ENCODE measurements around the gene PDLIM1. TPM values are rescaled to one million over a fixed set of nuclear protein-coding genes. Genes with fewer than 3 reads are reported as not detected.

Gene PDLIM1
- polyA plus RNA-seq, 1 of the 3 experiments (the other 2 are of a cell fraction): 97.2 TPM

DNA sequence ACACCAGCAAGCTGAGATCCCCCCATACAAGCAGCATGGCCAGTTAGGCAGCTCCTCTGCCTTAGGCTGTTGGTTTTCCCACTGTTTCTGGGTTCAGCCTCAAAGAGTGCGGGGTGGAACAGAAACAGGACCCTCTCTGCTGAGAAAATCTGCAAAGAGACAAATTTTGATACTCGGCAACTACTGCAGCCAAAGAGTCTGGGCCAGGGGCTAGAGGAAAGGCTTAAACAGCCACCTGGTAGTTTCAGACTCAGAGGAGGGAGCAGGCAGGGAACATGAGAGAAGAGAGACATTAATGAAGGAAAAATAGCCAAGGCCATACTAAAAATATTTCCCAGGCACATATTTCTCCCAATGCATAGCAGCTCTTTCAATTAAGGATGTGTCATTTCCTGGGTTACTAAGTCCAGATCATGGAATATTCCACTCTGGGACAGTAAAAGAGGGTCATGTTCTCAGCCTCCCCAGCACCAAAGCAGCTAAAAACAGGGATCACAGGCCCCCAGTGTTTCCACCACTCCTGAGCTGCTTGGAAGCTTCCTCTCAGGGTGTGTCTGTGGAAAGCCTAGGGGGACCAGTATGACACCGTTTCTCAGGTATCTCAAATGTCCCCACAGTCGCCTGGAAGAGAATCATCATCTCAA lies 29.8 kb downstream of the PDLIM1 start:
- H3K9me2 ChIP-seq: no peaks in the 10 kb centered on the region
- peaks cover 0 to 24% of the 10 kb centered on the region in 2 experiments; a peak in 3 of 4 replicates for H3K4me1 ChIP-seq (ENCODE audit: control insufficient read depth in 1 of 2, insufficient read depth in 2 of 2, low read depth in 1 of 2, low read length in 1 of 2)
- H4K20me1 ChIP-seq (ENCODE audit: insufficient read depth): no peaks in the 10 kb centered on the region
- peak overlapping the region; percentile 78 for H3K4me2 ChIP-seq
- POLR2A ChIA-PET: no interaction called here
- no peak overlapping the region for H2AFZ ChIP-seq (ENCODE audit: low read depth)
- DNase-seq: no peak
- peaks cover 6% of the 10 kb centered on the region; the same call in 1 of the 2 replicates for H3K79me2 ChIP-seq (ENCODE audit: insufficient read depth)
- H3K27ac ChIP-seq (ENCODE audit: low read depth in 2 of 2, low read length in 1 of 2): peak overlapping the region; percentile 41 to 98; a peak in 3 of 4 replicates
- peak overlapping the region; percentile 90 for H3K9ac ChIP-seq
- 48% methylated on average over 4 of the region's 4 CpGs for WGBS (ENCODE audit: low lambda C conversion rate)
- TF ChIP-seq YY1 (IDR thresholded peaks at IDR 0.05; ENCODE audit: low read depth) (no peak), FOSL2 (IDR thresholded peaks at IDR 0.05; ENCODE audit: borderline replicate concordance, low read depth) (peak; percentile 48; the same call in 1 of the 2 replicates), MEF2A (IDR thresholded peaks at IDR 0.05; ENCODE audit: borderline replicate concordance, low read depth) (peak; percentile 27; the same call in 1 of the 2 replicates), EP300 (IDR thresholded peaks at IDR 0.05; ENCODE audit: borderline replicate concordance in 1 of 2, low read depth in 1 of 2, low read length in 1 of 2) (peak in 1 of 2 experiments; percentile 52; a peak in 1 of 4 replicates), TCF12 (IDR thresholded peaks at IDR 0.05) (0 out of 2 replicates have a peak, but pooled peaks have one; percentile 14)
- H3K36me3 ChIP-seq (replicated peaks in 1 of 2; ENCODE audit: control insufficient read depth in 1 of 2, insufficient read depth in 2 of 2, low read length in 1 of 2): peaks cover 0 to 51% of the 10 kb centered on the region in 2 experiments
- H3F3A ChIP-seq (replicated peaks; ENCODE audit: insufficient read depth): peaks cover 9% of the 10 kb centered on the region
- H3K9me3 ChIP-seq: peaks cover 4% of the 10 kb centered on the region; the same call in 1 of the 2 replicates
- H3K4me3 ChIP-seq (ENCODE audit: low read depth in 2 of 2, low read length in 1 of 2): peak overlapping the region in 1 of 2 experiments; percentile 42; a peak in 1 of 4 replicates
- CTCF ChIA-PET: interaction anchor here (1.7 to 3.2 kb wide), 3 partner anchors 15 to 102 kb away, joined by 5 to 15 read pairs (median 7); no protein-coding TSS in a partner anchor
- H3K27me3 ChIP-seq (ENCODE audit: insufficient read depth): no peaks in the 10 kb centered on the region

DNA sequence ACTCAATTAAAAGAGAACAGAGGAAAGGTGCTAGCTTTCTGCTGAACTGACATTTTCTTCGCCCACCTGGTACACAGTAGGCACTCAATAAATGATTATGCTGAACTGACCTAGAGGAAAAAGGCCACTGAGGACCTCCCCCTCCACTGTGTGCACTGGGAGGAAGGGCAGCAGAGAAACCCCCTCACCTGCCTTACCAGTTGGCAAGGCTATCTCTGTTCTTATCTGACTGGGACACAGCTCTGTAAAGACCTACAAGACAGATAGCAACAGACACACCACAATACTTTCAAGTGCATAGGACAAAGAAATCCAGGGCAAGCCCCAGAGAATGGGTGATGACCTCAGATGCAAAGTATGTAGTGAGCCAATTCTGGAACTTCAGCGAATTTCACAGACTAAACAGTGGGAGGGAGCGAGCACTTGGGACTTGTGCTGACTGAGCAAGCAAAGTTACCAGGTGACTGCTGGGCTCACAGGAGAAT lies 30.4 kb downstream of the PDLIM1 start:
- peaks cover 0 to 24% of the 10 kb centered on the region in 2 experiments; a peak in 3 of 4 replicates for H3K4me1 ChIP-seq (ENCODE audit: control insufficient read depth in 1 of 2, insufficient read depth in 2 of 2, low read depth in 1 of 2, low read length in 1 of 2)
- no peak overlapping the region for H2AFZ ChIP-seq (ENCODE audit: low read depth)
- DNase-seq: no peak
- no peaks in the 10 kb centered on the region for H3K27me3 ChIP-seq (ENCODE audit: insufficient read depth)
- peak overlapping the region in 1 of 2 experiments; percentile 42; a peak in 1 of 4 replicates for H3K4me3 ChIP-seq (ENCODE audit: low read depth in 2 of 2, low read length in 1 of 2)
- 45% methylated on average over 3 of the region's 3 CpGs for WGBS (ENCODE audit: low lambda C conversion rate)
- H3K36me3 ChIP-seq (replicated peaks in 1 of 2; ENCODE audit: control insufficient read depth in 1 of 2, insufficient read depth in 2 of 2, low read length in 1 of 2): peaks cover 0 to 48% of the 10 kb centered on the region in 2 experiments
- no peaks in the 10 kb centered on the region for H3K9me2 ChIP-seq
- peaks cover 9% of the 10 kb centered on the region for H3F3A ChIP-seq (replicated peaks; ENCODE audit: insufficient read depth)
- POLR2A ChIA-PET: no interaction called here
- H3K4me2 ChIP-seq: peak overlapping the region; percentile 78
- H3K9me3 ChIP-seq: peaks cover 4% of the 10 kb centered on the region; the same call in 1 of the 2 replicates
- peak overlapping the region; percentile 41 to 98; a peak in 3 of 4 replicates for H3K27ac ChIP-seq (ENCODE audit: low read depth in 2 of 2, low read length in 1 of 2)
- CTCF ChIA-PET: interaction anchor here (1.7 to 3.2 kb wide), 3 partner anchors 14 to 103 kb away, joined by 5 to 15 read pairs (median 7); no protein-coding TSS in a partner anchor
- no peaks in the 10 kb centered on the region for H4K20me1 ChIP-seq (ENCODE audit: insufficient read depth)
- peaks cover 8% of the 10 kb centered on the region; the same call in 1 of the 2 replicates for H3K79me2 ChIP-seq (ENCODE audit: insufficient read depth)
- peak overlapping the region; percentile 90 for H3K9ac ChIP-seq
- no peak for TF ChIP-seq POLR2AphosphoS5 (IDR thresholded peaks at IDR 0.05; ENCODE audit: low read depth, low read length)
- peak; percentile 49; the same call in 1 of the 2 replicates for TF ChIP-seq TCF12 (IDR thresholded peaks at IDR 0.05)
- no peak for TF ChIP-seq FOXJ3 (CRISPR knock-in tag; IDR thresholded peaks at IDR 0.05)
- peak; percentile 73; the same call in 1 of the 2 replicates for TF ChIP-seq FOSL2 (IDR thresholded peaks at IDR 0.05; ENCODE audit: borderline replicate concordance, low read depth)
- TF ChIP-seq EP300 (IDR thresholded peaks at IDR 0.05; ENCODE audit: borderline replicate concordance in 1 of 2, low read depth in 1 of 2, low read length in 1 of 2): peak in 1 of 2 experiments; percentile 42; a peak in 1 of 4 replicates
- no peak for TF ChIP-seq NRF1 (IDR thresholded peaks at IDR 0.05; ENCODE audit: low read depth, low read length)
- TF ChIP-seq, protein P1, sequence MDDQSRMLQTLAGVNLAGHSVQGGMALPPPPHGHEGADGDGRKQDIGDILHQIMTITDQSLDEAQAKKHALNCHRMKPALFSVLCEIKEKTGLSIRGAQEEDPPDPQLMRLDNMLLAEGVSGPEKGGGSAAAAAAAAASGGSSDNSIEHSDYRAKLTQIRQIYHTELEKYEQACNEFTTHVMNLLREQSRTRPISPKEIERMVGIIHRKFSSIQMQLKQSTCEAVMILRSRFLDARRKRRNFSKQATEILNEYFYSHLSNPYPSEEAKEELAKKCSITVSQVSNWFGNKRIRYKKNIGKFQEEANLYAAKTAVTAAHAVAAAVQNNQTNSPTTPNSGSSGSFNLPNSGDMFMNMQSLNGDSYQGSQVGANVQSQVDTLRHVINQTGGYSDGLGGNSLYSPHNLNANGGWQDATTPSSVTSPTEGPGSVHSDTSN (IDR thresholded peaks at IDR 0.05): 0 out of 2 replicates have a peak, but pooled peaks have one; percentile 15
- TF ChIP-seq TAF1 (IDR thresholded peaks at IDR 0.05; ENCODE audit: borderline replicate concordance, low read depth, low read length): no peak
- no peak for TF ChIP-seq RAD21 (IDR thresholded peaks at IDR 0.05; ENCODE audit: low read length)
- TF ChIP-seq, protein P2, sequence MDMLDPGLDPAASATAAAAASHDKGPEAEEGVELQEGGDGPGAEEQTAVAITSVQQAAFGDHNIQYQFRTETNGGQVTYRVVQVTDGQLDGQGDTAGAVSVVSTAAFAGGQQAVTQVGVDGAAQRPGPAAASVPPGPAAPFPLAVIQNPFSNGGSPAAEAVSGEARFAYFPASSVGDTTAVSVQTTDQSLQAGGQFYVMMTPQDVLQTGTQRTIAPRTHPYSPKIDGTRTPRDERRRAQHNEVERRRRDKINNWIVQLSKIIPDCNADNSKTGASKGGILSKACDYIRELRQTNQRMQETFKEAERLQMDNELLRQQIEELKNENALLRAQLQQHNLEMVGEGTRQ (IDR thresholded peaks at IDR 0.05; ENCODE audit: borderline replicate concordance, low read depth, low read length): no peak
- TF ChIP-seq, protein P3, sequence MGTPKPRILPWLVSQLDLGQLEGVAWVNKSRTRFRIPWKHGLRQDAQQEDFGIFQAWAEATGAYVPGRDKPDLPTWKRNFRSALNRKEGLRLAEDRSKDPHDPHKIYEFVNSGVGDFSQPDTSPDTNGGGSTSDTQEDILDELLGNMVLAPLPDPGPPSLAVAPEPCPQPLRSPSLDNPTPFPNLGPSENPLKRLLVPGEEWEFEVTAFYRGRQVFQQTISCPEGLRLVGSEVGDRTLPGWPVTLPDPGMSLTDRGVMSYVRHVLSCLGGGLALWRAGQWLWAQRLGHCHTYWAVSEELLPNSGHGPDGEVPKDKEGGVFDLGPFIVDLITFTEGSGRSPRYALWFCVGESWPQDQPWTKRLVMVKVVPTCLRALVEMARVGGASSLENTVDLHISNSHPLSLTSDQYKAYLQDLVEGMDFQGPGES (IDR thresholded peaks at IDR 0.05; ENCODE audit: low read depth, low read length): no peak
- no peak for TF ChIP-seq GABPA (IDR thresholded peaks at IDR 0.05; ENCODE audit: low read depth)
- TF ChIP-seq JUND (IDR thresholded peaks at IDR 0.05): peak; percentile 85
- TF ChIP-seq RXRA (IDR thresholded peaks at IDR 0.05; ENCODE audit: borderline replicate concordance, low read depth): no peak
- no peak for TF ChIP-seq CHD2 (IDR thresholded peaks at IDR 0.05; ENCODE audit: low read length, partially characterized antibody)
- no peak for TF ChIP-seq MXI1 (IDR thresholded peaks at IDR 0.05; ENCODE audit: low read depth, low read length)
- no peak for TF ChIP-seq RFX5 (IDR thresholded peaks at IDR 0.05; ENCODE audit: low read length)
- 0 out of 2 replicates have a peak, but pooled peaks have one; percentile 43 for TF ChIP-seq TEAD4 (IDR thresholded peaks at IDR 0.05; ENCODE audit: borderline replicate concordance, insufficient read depth)

Measured in SK-N-SH (cell line).